Measurements from ENCODE around the gene GULP1. TPM values are rescaled to one million over a fixed set of nuclear protein-coding genes. Genes with fewer than 3 reads are reported as not detected.

Gene GULP1
- 30.0 and 39.2 TPM in 2 replicates for total RNA-seq

- DNase-seq (ENCODE audit: low read depth) (peak; percentile 33), FAIRE-seq (no peak)
- Histone ChIP-seq H3K27me3 (ENCODE audit: control insufficient read depth, insufficient read depth, low read length) (no peaks in the 10 kb centered on the region), H3K4me3 (ENCODE audit: low read depth, low read length) (peak within 1 kb of the TSS; percentile 67), H3K36me3 (ENCODE audit: control insufficient read depth, insufficient read depth, low read length) (no peaks in the 10 kb centered on the region)
- peak; percentile 87 for TF ChIP-seq CTCF (IDR thresholded peaks at IDR 0.05; ENCODE audit: insufficient read depth, low read length, severe bottlenecking)
Observed at GRCh38 chr2:188291617-188292347, at the start of gene GULP1. TSS of gene GULP1 (plus strand) at chr2:188291874. CDS start at chr2:188477703, 185,829 bp downstream.

- FAIRE-seq = no peak
Observed at GRCh38 chr2:188243381-188243780, 48.3 kb upstream of the GULP1 start.

GRCh38 chr2:188244383-188244782, 47.3 kb upstream of the GULP1 start:
- no peak overlapping the region for H3K4me3 ChIP-seq (ENCODE audit: low read depth, low read length)
- FAIRE-seq = no peak
- peak; percentile 7 for DNase-seq (ENCODE audit: low read depth)
- no peak for TF ChIP-seq CTCF (IDR thresholded peaks at IDR 0.05; ENCODE audit: insufficient read depth, low read length, severe bottlenecking)
- no peaks in the 10 kb centered on the region for H3K27me3 ChIP-seq (ENCODE audit: control insufficient read depth, insufficient read depth, low read length)
- no peaks in the 10 kb centered on the region for H3K36me3 ChIP-seq (ENCODE audit: control insufficient read depth, insufficient read depth, low read length)

More at GRCh38 chr2:188243381-188243780, 48.3 kb upstream of the GULP1 start:
- no peaks in the 10 kb centered on the region for H3K27me3 ChIP-seq (ENCODE audit: control insufficient read depth, insufficient read depth, low read length)
- no peaks in the 10 kb centered on the region for H3K36me3 ChIP-seq (ENCODE audit: control insufficient read depth, insufficient read depth, low read length)
- DNase-seq (ENCODE audit: low read depth) = peak; percentile 18
- no peak overlapping the region for H3K4me3 ChIP-seq (ENCODE audit: low read depth, low read length)
- no peak for TF ChIP-seq CTCF (IDR thresholded peaks at IDR 0.05; ENCODE audit: insufficient read depth, low read length, severe bottlenecking)

- no peak for FAIRE-seq
- no peaks in the 10 kb centered on the region for H3K36me3 ChIP-seq (ENCODE audit: control insufficient read depth, insufficient read depth, low read length)
- DNase-seq (ENCODE audit: low read depth) = peak; percentile 79
- H3K4me3 ChIP-seq (ENCODE audit: low read depth, low read length) = no peak overlapping the region
- TF ChIP-seq CTCF (IDR thresholded peaks at IDR 0.05; ENCODE audit: insufficient read depth, low read length, severe bottlenecking) = no peak
- H3K27me3 ChIP-seq (ENCODE audit: control insufficient read depth, insufficient read depth, low read length) = no peaks in the 10 kb centered on the region
Observed at GRCh38 chr2:188245230-188245629, 46.4 kb upstream of the GULP1 start.

- Histone ChIP-seq H3K4me3 (ENCODE audit: low read depth, low read length) (no peak overlapping the region), H3K27me3 (ENCODE audit: control insufficient read depth, insufficient read depth, low read length) (no peaks in the 10 kb centered on the region), H3K36me3 (ENCODE audit: control insufficient read depth, insufficient read depth, low read length) (no peaks in the 10 kb centered on the region)
- TF ChIP-seq CTCF (IDR thresholded peaks at IDR 0.05; ENCODE audit: insufficient read depth, low read length, severe bottlenecking) = no peak
- FAIRE-seq = no peak
- no peak for DNase-seq (ENCODE audit: low read depth)
Observed at GRCh38 chr2:188248513-188248912, 43.2 kb upstream of the GULP1 start.

GRCh38 chr2:188251034-188251433, 40.6 kb upstream of the GULP1 start:
- no peak for TF ChIP-seq CTCF (IDR thresholded peaks at IDR 0.05; ENCODE audit: insufficient read depth, low read length, severe bottlenecking)
- Histone ChIP-seq H3K36me3 (ENCODE audit: control insufficient read depth, insufficient read depth, low read length) (no peaks in the 10 kb centered on the region), H3K27me3 (ENCODE audit: control insufficient read depth, insufficient read depth, low read length) (no peaks in the 10 kb centered on the region), H3K4me3 (ENCODE audit: low read depth, low read length) (no peak overlapping the region)
- DNase-seq (ENCODE audit: low read depth) (no peak), FAIRE-seq (no peak)
